Raji (cell line): ENCODE measurements around the gene ARAP1.

Experiments
- POLR2A ChIP-seq: IDR thresholded peaks from 2 replicates; pipeline ENCODE4 v1.6.1; 2011; ENCODE audit warnings: low read depth, low read length, control low read depth; ENCODE audit not compliant: insufficient read depth

ARAP1 gene

GRCh38 chr11:72647882-72648281 lies 104.3 kb downstream of the ARAP1 start:
- no peak for TF ChIP-seq POLR2A

- no peak for TF ChIP-seq POLR2A
Observed at GRCh38 chr11:72646472-72646871, 105.7 kb downstream of the ARAP1 start.

DNA sequence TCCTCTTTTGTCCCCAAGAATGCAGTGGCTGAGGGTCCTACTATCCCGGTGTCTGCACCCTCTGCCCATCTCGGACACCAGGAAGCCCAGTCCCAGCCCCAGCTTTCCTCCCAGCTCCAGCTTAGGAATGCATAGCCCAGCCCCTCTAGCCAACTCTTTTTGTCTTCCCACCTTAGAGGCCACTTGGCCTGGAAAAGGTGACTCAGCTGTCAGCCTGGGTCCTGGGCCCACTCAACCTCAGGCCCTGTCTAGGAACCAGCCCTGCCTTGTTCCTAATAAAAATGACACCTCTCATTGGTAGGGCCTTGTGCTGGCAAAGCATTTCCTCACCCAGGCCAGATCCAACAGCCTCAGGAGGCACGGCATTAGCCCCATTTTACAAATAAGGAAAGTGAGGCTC lies 106.2 kb downstream of the ARAP1 start:
- TF ChIP-seq POLR2A = no peak

GRCh38 chr11:72643547-72643946 lies 108.7 kb downstream of the ARAP1 start:
- TF ChIP-seq POLR2A = no peak

- no peak for TF ChIP-seq POLR2A
Observed at GRCh38 chr11:72642884-72643522, 109.2 kb downstream of the ARAP1 start.

GRCh38 chr11:72642043-72642883 lies 109.9 kb downstream of the ARAP1 start:
- no peak for TF ChIP-seq POLR2A

DNA sequence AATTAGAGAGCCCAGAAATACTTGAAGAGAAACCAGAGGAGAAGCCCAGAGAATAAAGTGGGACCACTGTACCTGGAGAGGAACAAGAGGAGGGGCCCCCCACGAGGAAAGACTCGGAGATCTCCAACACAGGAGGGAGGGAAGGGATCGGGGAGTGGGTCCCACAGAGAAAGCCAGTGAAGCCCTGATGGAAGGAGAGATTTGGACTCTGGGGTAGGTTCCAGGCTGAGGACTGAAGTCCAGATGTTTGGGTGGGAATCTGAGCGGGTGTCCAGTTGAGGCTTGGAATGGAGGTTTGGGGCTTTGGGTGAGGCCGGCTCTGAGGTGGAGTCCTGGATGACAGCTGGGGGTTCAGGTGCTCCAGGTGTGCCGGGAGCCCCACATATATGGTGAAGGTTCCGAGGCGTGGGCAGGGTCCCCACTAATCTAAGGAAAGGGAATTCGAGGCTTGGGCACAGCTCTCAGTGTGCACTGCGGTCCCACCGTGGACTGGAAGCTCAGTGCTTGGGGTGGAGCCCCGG lies 110.6 kb downstream of the ARAP1 start:
- TF ChIP-seq POLR2A = no peak

- no peak for TF ChIP-seq POLR2A
Observed at GRCh38 chr11:72639502-72640375, 112.5 kb downstream of the ARAP1 start.

DNA sequence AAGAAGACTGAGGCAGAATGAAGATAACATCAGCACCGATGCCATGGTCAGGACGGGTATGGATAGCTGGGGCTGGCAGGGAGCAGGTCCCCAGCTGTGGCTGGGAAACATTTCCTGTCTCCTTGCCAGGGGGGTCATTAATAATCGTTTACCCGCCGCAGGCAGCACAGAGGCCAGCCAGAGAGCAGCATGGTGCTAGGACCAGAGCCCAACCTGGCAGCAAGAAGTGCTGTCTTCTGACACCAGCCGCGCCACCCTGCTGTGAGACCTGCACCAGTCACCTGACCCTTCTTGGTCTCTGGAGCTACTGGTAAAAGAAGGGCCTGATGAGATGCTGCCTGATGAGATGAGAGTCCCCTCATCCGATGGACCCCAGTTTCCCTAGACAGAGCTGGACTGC lies 114.3 kb downstream of the ARAP1 start:
- no peak for TF ChIP-seq POLR2A

- TF ChIP-seq POLR2A = no peak
Observed at GRCh38 chr11:72637198-72637597, 115.0 kb downstream of the ARAP1 start.

DNA sequence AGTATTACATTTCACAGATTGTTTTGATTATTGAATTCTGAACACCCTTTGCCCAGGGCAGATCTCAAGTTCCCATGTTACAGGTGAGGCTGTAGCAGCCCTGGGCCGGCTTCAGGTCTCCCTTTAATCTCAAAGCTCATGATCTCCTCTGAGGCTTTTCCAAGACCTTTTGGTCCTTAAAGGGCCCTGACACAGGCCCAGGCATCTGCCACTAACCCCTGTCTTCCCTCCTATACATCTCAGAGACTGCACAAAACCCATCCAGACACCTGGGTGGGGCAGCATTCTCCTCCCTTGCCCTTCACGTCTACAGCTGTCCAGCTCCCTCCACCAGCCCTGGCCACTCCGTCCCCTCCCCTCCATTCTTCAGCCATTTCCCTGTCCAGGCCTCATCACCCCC lies 115.8 kb downstream of the ARAP1 start:
- no peak for TF ChIP-seq POLR2A

DNA sequence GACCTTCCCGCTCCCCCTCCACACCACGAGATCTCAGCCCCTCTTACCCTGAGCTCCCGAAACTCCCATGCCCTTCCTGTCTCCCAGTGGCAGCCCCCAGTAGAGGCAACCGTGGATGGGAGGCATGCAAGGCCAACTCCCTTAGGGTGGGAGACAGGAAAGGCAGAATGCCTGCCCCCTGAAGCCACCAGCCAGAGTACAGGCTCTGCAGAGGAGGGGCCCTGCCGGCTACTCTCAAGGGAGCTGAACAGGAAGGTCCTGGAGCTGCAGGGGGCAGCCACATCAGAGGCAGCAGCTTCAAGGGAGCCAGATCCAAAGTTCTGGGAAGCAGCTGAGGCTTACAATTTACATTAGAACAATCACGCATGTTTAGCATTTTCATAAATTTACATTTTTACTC lies 116.3 kb downstream of the ARAP1 start:
- TF ChIP-seq POLR2A = no peak

DNA sequence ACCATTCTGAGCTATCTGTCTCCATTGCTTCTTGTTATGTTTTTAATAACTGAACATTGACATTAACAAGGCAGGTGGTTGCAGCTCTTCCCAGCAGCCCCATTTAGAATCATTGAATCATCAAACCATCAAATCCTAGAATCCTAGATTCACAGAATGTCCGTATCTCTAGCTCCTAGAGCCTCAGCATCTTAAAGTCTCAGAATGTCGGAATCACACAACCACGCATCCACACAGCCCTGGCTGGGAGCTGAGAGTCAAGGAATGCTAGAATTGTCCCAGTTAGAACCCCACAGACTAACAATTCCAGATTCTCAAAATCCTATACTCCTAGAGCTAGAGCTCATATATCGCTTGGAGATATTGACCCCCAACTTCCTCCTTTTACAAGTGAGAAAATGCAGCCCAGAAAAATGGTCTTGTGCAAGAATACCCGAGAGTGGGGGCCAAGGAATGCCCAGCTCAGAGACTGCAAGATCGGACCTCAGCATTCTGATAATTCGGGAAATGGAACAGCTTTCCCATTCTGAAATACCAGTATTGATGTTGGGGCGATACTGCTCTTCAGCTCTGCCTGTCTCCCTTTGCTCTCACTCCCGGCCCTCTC lies 116.8 kb downstream of the ARAP1 start:
- TF ChIP-seq POLR2A = no peak
